Measurements from ENCODE around the gene SIX2.

GRCh38 chr2:44955593-44956392 is 53.5 kb downstream of the SIX2 start:
- TF ChIP-seq CTCF (optimal IDR thresholded peaks at IDR 0.05 in 1 of 3, IDR thresholded peaks at IDR 0.05 in 1 of 3, conservative IDR thresholded peaks at IDR 0.05 in 1 of 3; ENCODE audit: extremely low read depth in 1 of 3, insufficient read depth in 2 of 3, low read length in 3 of 3) (peak; percentile 71 to 98 (median 96)), EZH2 (IDR thresholded peaks at IDR 0.05; ENCODE audit: low read length) (no peak)

Measured in keratinocyte (primary cell).